Astrocyte (in vitro differentiated cells and primary cell): ENCODE measurements around the gene TRERF1.

Source experiments
- CTCF ChIP-seq: IDR thresholded peaks from 2 replicates; pipeline ENCODE4 v1.5.1; 2011; ENCODE audit warnings: low read depth, mild to moderate bottlenecking, inconsistent platforms, low read length, moderate library complexity; ENCODE audit not compliant: insufficient read depth
- EZH2 ChIP-seq: IDR thresholded peaks from 2 replicates; pipeline ENCODE4 v1.6.1; 2012; ENCODE audit warnings: mild to moderate bottlenecking, low read length, inconsistent platforms; ENCODE audit not compliant: insufficient read depth

GRCh38 chr6:42390228-42390934 is 61.3 kb downstream of the TRERF1 start:
- TF ChIP-seq CTCF (no peak), EZH2 (no peak)
